ENCODE data around the gene GABRR1.
"Not testable (repeated sequence)": the region's sequence is repeated elsewhere in the genome, so short reads cannot be mapped to it uniquely, and the experiment has no call there.

GABRR1 gene

DNA sequence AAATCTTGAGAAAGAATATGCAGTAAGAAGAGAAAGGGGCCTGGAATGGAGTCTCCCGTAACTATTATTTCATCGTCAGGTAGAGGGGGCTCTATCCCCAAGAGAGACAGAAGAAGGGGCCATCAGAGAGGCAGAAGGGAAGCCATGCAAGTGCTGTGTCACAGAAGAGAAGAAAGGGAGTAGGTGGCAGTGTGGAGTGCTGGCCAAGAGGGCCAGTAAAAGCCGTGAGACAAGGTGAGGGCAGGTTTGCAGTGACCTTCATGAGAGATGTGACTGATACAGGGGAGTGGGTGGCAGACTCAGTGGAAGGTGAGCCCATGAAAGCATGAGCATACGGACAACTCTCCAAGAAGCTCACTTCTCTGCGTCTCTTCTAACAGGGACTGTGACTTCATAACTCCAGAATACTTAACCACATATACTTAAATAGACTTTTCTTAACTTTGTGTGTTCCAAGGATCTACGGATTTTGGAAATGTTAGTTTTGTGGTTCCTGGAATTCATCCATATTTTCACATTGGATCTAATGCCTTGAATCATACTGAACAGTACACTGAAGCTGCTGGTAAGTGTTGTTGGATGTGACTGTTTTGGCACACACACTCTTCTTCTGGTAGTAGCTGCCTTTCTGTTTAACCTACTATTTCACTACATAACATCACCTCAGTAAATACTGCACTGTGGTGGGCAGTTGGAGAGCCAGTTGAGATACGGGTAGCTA, 55.7 kb downstream of the GABRR1 start:
- in situ Hi-C loops (cut with MboI; ENCODE audit: low sequenced_read_pairs), result no loop called here

DNA sequence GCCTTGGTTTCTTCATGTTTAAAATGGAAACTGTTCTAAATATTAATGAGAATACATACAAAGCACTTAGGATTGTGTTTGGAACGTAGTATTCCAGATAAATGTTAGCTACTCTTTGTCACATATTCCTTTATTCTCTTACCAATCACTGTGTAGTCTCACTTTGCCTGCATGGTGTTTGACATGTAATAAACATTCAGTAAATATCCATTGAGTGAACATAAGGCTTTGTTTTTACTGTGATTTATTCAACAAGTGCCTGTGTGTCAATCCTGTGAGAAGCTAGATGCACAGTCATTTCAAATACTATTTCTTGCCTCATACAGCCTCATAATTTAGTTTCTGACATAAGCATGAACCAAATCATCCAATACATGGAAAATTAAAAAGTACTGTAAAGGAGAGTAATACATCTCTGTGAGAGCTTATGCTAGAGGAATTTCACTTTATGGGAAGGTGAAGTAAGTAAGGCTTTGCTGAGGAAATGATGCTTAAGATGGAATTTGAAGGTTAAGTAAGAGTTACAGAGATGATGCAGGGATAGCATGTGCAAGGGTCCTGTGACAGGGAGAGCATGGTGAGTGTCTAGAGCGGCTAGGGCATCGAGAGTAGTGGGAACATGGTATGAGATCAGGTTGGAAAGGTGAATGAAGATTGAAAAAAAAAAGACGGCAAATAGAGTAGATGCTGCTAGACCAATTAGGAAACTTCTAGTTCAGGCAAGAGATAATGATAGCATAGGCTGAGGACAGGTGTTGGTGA, 56.6 kb downstream of the GABRR1 start:
- in situ Hi-C loops (cut with MboI; ENCODE audit: low sequenced_read_pairs), result no loop called here

DNA sequence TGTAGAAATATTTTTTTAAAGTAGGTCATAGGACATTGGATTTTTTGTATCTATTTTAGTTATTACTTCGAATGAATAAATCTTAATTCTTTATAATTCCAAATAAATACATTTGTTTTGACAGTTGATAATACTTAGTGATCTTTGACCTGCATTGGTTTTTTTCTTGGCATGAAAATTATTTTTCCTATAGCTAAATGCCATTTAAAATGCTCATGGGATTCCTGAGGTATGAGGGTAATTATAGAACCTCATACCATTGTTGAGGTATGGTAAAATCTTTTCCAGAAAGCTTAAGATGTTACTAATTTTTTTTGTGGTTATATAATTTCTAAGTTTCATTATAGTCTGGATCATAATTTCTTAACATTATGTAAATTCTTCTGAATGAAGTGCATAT, 63.0 kb downstream of the GABRR1 start:
- in situ Hi-C loops (cut with MboI; ENCODE audit: low sequenced_read_pairs), result no loop called here

DNA sequence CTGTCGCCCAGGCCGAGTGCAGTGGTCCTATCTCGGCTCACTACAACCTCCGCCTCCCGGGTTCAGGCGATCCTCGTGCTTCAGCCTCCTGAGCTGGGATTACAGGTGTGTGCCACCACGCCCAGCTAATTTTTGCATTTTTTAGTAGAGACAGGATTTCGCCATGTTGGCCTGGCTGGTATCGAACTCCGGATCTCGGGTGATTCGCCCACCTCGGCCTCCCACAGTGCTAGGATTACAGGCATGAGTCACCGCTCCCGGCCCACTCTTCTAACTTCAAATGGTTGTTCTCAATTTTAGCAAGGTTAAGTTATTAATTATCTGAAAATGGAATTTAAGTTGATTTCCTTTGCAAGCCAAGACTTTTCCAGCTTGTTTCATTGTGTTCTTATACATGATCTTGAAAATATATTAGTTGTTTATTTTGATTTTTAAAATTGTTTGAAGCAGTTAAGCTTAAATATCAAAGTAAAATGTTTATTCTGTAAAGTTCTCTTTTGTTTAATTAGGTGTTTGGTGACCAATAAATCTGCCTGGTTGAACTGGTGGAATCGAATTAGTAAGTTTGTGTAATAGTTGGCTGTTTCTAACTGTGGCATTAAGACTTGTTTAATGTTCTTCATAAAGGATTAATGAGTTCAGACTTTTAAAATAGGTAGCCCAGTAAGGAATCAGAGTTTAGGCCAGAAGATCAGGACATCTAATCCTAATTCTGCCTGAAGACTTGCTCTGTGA, 69.0 kb downstream of the GABRR1 start:
- in situ Hi-C loops (cut with MboI; ENCODE audit: low sequenced_read_pairs), result no loop called here

DNA sequence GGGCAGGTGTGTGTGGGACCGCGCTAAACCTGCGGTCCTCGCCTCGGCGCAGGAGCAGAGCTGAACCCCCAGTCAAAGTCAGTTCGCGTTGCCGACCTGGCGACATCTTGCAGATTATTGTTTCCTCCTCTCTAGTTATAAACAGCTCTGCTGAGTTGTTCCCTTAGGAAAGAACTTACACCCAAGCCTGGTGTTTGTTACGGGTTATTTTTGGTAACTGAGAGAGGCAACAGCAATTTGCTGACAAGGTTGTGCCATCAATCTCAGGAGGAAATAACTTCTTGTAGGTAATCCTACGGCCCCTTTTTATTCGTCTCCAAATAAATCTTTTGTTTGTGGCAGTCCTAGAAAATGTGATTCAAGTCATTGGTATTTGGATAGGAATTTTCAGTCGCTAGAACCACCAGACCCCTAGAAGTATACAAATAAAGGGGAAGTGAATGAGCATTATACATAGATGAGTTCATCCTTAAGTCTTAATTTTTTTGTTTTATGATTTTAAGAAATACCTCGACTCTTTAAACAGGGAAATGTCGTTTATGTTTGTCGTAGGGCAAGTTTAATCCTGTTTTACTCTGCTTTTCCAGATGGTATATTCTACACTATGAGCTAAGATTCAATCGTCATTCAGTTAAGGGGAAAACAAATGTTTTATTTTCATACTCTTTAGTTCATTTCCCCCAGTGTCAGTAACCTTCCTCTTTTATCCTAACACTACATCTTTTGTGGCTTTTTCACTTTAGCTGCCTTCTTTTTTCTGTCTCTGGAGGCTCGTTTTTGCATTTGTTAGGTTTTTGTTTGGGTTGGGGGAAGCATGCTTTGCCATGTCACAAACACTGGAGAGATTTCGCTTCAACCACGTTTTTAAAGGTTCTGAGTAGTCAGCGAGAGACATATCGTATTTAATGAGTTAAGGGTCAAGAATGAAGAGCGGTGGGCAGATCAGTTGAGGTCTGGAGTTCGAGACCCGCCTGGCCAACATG, 70.1 kb downstream of the GABRR1 start:
- in situ Hi-C loops (cut with MboI; ENCODE audit: low sequenced_read_pairs), result no loop called here

DNA sequence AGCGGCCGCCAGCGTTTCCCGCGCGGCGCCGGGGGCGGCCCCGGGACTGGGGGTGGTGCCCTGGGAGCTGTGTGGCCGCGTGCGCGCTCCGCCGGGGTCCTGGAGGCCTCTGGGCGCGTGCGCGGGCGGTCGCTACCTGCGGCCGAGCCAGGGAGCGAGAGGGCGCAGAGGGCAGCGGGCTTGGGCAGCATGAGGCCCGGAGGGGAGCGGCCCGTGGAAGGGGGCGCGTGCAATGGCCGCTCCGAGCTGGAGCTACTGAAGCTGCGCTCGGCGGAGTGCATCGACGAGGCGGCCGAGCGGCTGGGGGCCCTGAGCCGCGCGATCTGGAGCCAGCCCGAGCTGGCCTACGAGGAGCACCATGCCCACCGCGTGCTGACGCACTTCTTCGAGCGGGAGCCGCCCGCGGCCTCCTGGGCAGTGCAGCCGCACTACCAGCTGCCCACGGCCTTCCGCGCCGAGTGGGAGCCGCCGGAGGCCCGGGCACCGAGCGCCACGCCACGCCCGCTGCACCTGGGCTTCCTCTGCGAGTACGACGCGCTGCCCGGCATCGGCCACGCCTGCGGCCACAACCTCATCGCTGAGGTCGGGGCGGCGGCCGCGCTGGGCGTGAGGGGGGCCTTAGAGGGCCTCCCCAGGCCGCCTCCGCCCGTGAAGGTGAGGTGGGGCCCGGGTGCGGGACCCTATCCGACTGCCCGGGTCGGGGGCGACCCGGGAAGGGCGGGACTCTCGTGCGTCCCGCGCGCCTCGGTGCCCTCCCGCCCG, 71.0 kb downstream of the GABRR1 start, which contains the start of gene PM20D2:
Gene PM20D2, plus strand, starts transcription at position 100 of the 762 bp plus-strand sequence. Its CDS starts 90 bp downstream, at position 190.
- in situ Hi-C loops (cut with MboI; ENCODE audit: low sequenced_read_pairs), result no loop called here

DNA sequence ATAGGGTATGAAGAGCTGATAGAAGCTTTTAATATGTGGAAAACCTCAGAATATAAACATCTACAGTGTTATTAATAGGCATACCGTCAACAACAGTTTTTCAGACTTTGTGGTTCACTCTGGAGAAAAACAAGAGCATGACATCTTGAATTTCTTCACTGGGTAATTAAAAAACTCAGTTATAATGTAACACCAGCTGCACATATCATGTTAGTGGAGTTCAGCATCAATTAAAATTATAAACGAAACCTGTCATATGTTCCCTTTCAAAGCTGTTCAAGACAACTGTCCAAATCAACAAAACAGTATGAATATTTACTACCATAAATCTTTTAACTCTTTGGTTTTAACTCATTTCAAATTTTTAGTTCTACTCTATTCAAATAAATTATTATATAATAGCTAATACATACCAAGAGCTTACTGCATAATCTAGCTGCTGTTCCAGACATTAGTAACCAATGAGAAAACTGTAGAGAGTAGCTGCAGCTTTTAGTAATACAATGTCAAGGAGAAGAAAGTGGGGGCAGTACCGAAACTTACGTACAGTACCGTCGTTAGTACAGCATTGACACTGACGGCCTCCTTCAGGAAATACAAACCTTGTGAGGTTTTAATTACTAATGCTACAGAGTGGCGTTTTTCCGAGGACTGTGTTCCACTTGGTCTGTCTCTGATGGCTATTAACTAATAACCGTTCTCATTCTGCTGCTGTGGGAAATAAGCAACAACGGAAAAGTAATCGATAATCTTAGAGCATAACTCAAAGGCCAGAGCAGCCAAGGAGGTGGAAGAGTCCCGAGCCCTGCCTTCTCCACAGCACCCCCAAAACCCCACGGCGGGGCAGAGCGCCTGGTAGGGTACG, 71.8 kb downstream of the GABRR1 start:
- in situ Hi-C loops (cut with MboI; ENCODE audit: low sequenced_read_pairs), result no loop called here

DNA sequence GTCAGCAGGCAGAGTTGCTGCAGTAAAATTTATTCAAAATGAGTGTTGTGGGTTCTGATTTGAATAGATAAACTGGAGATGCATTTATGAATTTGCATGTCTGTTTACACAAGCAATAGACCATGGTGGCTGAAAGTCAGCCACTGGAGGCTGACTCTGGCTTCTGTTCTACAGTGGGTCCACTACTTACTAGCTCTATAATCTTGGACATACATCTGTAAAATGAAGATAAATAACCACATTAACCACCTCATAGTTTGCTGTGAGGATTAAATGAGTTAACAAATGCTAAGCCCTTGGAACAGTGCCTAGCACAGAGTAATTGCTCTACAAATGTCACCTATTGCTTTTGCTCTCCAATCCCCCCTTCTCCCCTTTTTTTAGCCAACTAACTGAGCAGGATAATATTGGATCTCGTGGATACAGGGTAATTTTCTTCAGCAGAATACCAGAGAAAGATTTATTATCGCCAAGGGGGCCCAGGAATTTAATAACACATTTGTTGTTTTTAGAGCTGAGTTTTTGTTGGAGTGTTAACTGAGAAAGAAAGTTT, 72.7 kb downstream of the GABRR1 start:
- in situ Hi-C loops (cut with MboI; ENCODE audit: low sequenced_read_pairs), result no loop called here

DNA sequence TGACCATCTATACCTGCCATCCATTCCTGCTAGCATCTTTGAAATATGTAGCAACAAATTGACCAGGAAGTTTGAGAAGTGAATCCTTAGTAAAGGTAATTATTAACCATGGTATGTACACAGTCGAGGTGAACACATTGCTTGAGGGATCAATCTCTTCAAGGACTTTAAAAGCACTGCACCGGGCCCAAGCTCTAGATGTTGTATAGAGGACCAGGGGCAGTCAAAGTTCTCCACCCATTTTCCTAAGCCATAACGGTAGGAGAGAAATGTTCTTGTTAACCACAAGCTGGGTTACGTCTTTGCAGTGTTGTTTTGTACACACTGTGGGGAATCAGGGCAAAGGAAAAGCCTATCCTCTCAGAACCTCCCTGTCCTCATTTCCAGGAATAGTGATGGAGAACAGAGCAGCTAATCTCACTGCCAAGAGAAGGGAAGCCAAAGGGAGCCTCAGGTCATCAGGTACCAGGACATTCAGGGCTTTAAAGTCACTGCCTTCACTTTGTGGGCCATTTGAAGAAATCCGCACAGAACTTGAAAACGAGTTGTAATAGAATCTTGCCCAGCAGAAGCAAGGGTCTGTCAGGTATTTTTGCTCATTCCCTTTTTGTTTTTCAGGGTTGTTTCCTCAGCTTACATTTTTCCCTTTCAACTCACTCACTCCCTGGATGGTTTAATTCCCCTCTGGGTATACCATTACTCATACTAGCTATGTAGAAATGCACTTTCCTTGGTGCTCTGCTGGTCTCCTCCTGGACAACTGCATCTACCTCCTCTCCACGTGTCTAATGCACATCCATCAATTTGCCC, 76.6 kb downstream of the GABRR1 start:
- in situ Hi-C loops (cut with MboI; ENCODE audit: low sequenced_read_pairs), result no loop called here

DNA sequence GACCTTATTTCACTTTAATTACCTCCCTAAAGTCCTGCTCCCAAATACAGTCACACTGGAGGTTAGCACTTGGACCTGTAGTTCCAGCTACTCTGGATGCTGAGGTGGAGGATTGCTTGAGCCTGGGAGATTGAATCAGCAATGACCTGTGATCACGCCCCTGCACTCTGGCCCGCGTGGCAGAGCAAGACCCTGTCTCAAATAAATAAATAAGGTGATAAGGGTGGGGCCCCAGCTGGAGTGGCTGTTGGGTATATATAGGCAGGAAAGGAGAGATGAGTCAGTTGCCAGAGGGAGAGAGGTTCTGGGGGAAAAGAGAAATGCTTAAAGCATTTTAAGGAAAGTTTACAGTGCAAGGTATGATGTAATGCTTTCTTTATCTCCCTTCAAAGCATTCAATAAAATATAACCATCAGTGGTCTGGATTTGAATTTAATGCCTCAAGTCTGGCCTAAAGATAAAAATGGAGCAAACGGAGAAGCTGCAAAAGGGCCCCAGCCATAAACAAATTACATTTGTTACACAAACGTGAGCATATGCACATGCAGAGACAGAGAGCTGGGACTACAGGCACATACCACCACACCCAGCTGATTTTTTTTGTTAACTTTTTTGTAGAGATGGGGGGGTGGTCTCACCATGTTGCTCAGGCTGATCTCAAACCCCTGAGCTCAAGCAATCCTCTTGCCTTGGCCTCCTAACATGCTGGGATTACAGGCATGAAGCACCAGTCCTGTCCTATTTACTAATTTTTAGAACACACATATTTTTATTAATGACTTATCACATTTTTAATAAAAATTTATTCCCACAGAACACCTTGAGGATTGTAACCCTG, 77.4 kb downstream of the GABRR1 start:
- in situ Hi-C loops (cut with MboI; ENCODE audit: low sequenced_read_pairs), result no loop called here

DNA sequence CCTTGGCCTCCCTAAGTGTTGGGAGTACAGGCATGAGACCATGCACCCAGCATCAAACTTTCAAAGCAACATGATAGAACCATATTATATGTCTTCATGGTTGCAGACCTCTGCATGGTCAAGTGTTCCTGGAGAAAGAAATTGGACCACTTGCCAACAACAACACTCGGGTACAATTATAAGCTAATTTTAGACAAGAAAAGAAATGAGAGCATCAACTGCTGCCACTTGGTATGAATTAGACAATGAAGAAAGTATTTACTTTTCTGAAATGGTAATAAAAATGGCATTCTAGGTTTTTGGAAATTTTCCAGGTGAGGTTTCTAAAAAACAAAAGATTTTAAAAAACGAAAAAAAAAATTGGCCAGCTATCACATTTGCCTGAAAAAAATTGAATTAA, 79.0 kb downstream of the GABRR1 start:
- in situ Hi-C loops (cut with MboI; ENCODE audit: low sequenced_read_pairs), result no loop called here

DNA sequence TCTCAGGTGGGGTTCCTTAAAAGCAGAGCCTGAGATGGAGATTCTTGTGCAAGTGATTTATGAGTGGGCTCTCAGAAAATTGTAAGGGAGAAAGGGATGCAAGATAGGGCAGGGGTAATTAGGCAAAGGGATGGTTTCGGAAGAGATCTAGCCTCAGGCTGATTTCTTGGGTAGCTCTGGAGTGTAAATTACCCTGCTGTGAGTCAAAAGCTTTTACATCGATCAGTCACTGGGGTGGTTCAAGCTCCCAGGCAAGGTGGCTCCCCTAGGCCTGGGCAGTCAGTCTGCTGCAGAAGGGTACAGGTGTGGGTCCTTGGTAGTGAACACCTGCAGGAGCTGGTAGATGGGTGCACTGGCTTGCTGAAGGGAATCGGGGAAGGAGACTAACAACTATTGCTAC, 82.4 kb downstream of the GABRR1 start:
- in situ Hi-C loops (cut with MboI; ENCODE audit: low sequenced_read_pairs), result no loop called here

DNA sequence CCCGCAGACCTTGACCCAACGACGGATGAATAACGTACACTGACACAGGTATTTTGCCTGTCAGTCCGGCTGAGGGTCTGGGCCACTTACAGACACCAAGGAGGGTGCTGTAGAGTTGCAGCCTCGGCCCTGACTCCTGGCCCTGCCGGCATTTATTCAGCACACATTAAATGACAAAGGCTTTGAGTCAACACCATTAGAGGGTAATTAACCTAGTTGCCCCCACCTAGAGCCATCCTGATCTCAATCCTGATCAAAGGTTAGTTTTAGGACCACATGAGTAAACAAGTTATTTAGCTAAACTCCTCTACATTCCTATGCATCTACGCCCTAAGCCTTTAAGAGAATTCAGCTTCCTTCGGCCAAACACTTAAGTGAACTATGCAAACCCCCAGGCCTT, 83.2 kb downstream of the GABRR1 start:
- in situ Hi-C loops (cut with MboI; ENCODE audit: low sequenced_read_pairs), result no loop called here

DNA sequence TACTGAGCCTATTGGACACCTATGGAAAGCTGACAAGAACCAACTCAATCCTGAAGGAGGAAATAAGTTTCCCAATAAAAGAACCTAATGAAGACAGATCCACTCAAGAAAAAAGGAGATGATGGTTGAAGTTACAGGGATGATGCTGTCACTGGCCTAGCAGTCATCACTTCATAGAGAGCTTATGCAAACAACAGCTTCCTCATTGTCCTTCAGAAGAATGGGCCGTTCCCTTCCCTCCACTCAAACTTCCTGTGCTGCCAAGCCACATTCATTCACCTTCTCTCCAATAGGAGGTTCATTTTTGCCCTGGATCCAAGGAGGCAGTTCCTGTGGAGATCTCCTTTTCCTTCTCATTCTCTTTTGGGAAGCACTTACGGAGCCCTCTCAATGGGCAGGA, 85.1 kb downstream of the GABRR1 start:
- in situ Hi-C loops (cut with MboI; ENCODE audit: low sequenced_read_pairs), result no loop called here

DNA sequence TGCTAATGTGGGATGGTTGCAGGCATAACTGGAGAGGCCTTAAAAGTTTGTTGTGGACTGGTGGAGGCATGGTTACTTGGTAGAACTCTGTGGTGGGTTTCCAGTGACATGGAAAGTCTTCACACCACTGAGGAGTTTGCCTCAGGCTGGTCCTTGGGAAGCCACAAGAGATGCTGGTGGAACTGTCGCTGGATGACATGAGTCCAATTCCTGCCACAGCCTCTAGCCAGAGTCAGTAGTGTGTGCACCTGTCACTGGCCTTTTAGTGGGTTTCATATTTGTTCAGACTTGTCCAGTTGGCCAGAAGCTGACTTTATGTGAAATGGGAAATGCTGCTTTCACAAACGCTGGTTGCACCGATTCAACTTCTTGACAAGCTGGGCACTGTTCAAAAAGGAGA, 85.6 kb downstream of the GABRR1 start:
- in situ Hi-C loops (cut with MboI; ENCODE audit: low sequenced_read_pairs), result no loop called here

DNA sequence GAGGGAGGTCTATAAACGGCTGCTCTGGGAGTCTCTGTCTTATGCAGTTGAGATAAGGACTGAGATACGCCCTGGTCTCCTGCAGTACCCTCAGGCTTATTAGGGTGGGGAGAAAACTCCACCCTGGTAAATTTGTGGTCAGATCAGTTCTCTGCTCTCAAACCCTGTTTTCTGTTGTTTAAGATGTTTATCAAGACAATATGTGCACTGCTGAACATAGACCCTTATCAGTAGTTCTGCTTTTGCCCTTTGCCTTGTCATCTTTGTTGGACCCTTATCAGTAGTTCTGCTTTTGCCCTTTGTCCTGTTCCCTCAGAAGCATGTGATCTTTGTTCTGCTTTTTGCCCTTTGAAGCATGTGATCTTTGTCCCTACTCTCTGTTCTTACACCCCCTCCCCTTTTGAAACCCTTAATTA, 88.9 kb downstream of the GABRR1 start:
- in situ Hi-C loops (cut with MboI; ENCODE audit: low sequenced_read_pairs), result not testable (repeated sequence)
